PFSK-1 (cell line): Measurements from ENCODE around the gene ARHGAP12.

Experiments used
- FOXP2 ChIP-seq: optimal IDR thresholded peaks from 2 replicates; pipeline ENCODE3; 2011; ENCODE audit warnings: borderline replicate concordance, control low read depth, inconsistent platforms; ENCODE audit not compliant: insufficient read depth; ENCODE audit errors: extremely low read length, extremely low read depth
- POLR2AphosphoS5 ChIP-seq: IDR thresholded peaks from 2 replicates; pipeline ENCODE4 v1.6.1; 2012; ENCODE audit warnings: low read depth, mild to moderate bottlenecking, control low read depth, low read length, moderate library complexity
- REST ChIP-seq, 2 experiments: IDR thresholded peaks; 2 replicates each; pipeline versions ENCODE4 v1.6.1 to v1.8.0; 2011 to 2012; ENCODE audit warnings: low read depth in 2 of 2, low read length in 2 of 2, control low read depth in 1 of 2, inconsistent platforms in 1 of 2, mild to moderate bottlenecking in 1 of 2, moderate library complexity in 1 of 2; ENCODE audit not compliant: insufficient read depth in 1 of 2
- SIN3A ChIP-seq: IDR thresholded peaks from 2 replicates; pipeline ENCODE4 v1.6.1; 2012; ENCODE audit warnings: mild to moderate bottlenecking, low read length, moderate library complexity, borderline replicate concordance; ENCODE audit not compliant: insufficient read depth
- TAF1 ChIP-seq: IDR thresholded peaks from 2 replicates; pipeline ENCODE4 v1.6.1; 2012; ENCODE audit warnings: low read length, control low read depth, borderline replicate concordance; ENCODE audit not compliant: insufficient read depth

ARHGAP12 gene

GRCh38 chr10:31829776-31830175 lies 98.9 kb downstream of the ARHGAP12 start:
- TF ChIP-seq SIN3A: no peak
- TF ChIP-seq FOXP2: no peak
- TF ChIP-seq POLR2AphosphoS5: no peak
- no peak for TF ChIP-seq TAF1
- TF ChIP-seq REST (IDR thresholded peaks at IDR 0.05; ENCODE audit: insufficient read depth in 1 of 2, low read depth in 2 of 2, low read length in 2 of 2): no peak

- TF ChIP-seq FOXP2: no peak
- no peak for TF ChIP-seq REST (IDR thresholded peaks at IDR 0.05; ENCODE audit: insufficient read depth in 1 of 2, low read depth in 2 of 2, low read length in 2 of 2)
- no peak for TF ChIP-seq TAF1
- TF ChIP-seq SIN3A: no peak
- no peak for TF ChIP-seq POLR2AphosphoS5
Measured at GRCh38 chr10:31823358-31823757, 105.3 kb downstream of the ARHGAP12 start.

GRCh38 chr10:31822616-31823318 lies 105.9 kb downstream of the ARHGAP12 start:
- no peak for TF ChIP-seq SIN3A

GRCh38 chr10:31822150-31822549 lies 106.5 kb downstream of the ARHGAP12 start:
- TF ChIP-seq POLR2AphosphoS5 (no peak), FOXP2 (no peak), SIN3A (no peak), TAF1 (no peak)

GRCh38 chr10:31820778-31821369 lies 107.8 kb downstream of the ARHGAP12 start:
- TF ChIP-seq POLR2AphosphoS5 (no peak), SIN3A (no peak), REST (IDR thresholded peaks at IDR 0.05; ENCODE audit: insufficient read depth in 1 of 2, low read depth in 2 of 2, low read length in 2 of 2) (no peak), TAF1 (no peak), FOXP2 (no peak)

GRCh38 chr10:31820096-31820495 lies 108.5 kb downstream of the ARHGAP12 start:
- TF ChIP-seq TAF1: no peak
- no peak for TF ChIP-seq FOXP2
- no peak for TF ChIP-seq POLR2AphosphoS5
- TF ChIP-seq REST (IDR thresholded peaks at IDR 0.05; ENCODE audit: insufficient read depth in 1 of 2, low read depth in 2 of 2, low read length in 2 of 2): no peak
- no peak for TF ChIP-seq SIN3A
